Stimulated activated CD4-positive, alpha-beta T cell treated with anti-CD3 and anti-CD28 coated beads, Interleukin-2, amount 100 ng/mL, for 48 hours (primary cell): ENCODE data around the gene TEK.

ENCODE experiments used
- DNase-seq, 2 donors: peaks; one replicate each; pipeline ENCODE4 v3.0.0-alpha.2; 2020

The TEK gene

GRCh38 chr9:27248702-27249101 lies 139.7 kb downstream of the TEK start:
- DNase-seq: no peak

- no peak for DNase-seq
Measured at GRCh38 chr9:27258662-27259061, 149.6 kb downstream of the TEK start.

- DNase-seq: no peak
Measured at GRCh38 chr9:27260789-27261516, 151.9 kb downstream of the TEK start.

GRCh38 chr9:27261517-27262211 lies 152.6 kb downstream of the TEK start:
- DNase-seq: no peak

GRCh38 chr9:27272103-27272502 lies 163.1 kb downstream of the TEK start:
- no peak for DNase-seq

GRCh38 chr9:27273186-27273585 lies 164.2 kb downstream of the TEK start:
- no peak for DNase-seq

GRCh38 chr9:27276193-27277030 lies 167.4 kb downstream of the TEK start:
- DNase-seq: no peak

- DNase-seq: no peak
Measured at GRCh38 chr9:27278374-27278773, 169.3 kb downstream of the TEK start.

GRCh38 chr9:27279611-27280010 lies 170.6 kb downstream of the TEK start:
- DNase-seq: no peak
